NCI-H2029 (cell line): ENCODE data around the gene ADRA2C.

Source experiments
- DNase-seq: peaks from one replicate; lab custom pipeline; 2025; lab: John Stamatoyannopoulos, UW

ADRA2C gene

DNA sequence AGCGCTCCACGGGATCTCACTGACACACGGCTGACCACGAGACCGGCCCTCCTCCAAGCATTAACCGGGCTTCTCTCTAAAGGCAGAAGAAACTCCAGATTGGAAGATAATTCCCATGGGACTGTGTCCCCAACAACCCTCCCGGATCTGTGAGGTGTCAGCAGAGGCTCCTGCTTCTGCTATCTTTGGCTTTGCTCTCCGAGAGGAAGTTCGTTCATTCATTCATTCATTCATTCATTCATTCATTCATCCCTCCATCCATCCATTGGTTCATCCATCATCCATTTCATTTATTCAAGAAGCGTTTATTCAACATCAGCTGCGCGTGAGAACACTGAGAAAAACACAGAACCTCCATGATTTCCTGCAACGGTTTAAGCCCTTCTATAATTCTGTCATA is 11.5 kb downstream of the ADRA2C start:
- DNase-seq, result no peak

DNA sequence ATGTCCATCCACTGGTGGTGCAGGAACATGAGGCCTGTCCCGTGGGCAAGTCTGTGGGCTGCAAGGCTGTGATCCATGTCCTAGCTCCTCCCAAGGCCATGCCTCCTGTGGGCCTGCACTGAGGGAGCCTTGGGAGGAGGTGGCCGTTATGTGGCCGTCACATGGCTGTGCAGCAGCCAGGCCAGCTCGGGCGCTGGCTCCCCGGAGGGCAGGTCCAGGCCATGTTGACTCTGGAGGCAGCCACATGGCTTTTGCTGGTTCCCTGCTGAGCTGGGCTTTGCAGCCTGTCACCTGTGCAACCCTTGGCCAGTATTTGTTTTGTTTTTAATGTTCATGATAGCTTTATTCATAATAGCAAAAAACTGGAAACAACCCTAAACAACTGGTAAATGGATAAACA is 13.3 kb downstream of the ADRA2C start:
- DNase-seq, result no peak

DNA sequence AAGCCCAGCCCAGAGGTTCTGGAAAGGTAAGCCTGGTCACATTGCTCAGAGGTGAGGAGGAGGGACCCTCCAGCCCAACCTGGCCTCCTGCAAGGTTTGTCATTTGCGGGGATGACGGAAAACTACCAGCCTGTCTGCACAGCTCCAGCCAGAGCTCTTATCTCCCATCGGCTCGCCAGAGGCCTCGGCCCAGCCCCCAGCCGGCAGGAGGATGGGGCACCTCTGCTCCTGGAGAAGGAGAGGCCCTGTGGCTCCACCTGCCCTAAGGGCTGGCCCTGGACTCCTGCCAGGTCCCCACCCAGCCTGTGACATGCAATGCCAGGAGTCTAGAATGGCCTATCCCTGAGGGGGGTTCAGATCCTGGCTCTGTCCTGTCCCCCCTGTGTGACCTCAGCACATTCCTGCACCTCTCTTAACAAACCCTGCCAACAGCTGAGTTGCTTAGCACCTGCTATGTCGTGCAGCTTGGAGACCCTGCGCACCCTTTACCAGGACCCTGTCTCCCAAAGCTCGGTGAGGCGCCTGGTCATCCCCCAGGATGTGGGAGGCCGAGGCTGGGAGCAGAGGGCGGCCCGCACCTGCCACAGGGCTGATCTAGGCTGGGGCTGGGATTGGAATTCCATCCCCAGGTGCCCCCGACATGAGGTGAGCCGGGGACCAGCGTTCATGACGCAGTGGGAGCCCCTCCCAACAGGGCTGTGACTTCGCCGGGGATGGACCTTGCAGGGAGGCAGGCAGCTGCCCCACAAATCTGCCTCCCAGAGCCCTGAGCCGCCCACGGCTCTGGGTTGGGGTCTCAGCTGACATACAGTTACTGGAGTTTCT is 14.4 kb downstream of the ADRA2C start:
- DNase-seq, result peak; percentile 69

DNA sequence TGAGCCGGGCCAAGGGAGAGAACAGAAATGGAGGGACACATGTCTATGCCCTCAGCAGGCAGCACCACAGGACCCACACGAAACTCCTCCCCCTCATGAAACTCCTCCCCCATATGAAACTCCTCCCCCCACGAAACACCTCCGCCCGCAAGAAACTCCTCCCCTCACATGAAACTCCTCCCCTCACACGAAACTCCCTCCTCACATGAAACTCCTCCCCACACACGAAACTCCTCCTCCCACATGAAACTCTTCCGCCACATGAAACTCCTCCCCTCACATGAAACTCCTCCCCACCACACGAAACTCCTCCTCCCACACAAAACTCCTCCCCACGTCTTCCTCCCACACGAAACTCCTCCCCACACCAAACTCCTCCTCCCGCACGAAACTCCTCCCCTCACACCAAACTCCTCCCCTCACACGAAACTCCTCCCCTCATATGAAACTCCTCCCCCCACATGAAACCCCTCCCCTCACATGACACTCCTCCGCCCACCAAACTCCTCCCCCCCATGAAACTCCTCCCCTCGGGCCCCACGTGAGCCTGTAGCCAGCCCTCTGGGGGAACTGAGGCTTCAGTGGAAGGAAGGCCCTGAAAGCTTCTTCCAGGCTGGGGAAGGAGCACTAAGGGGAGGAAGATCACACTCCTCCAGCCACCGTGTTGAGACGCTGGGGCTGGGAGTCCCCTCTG is 15.2 kb downstream of the ADRA2C start:
- no peak for DNase-seq

DNA sequence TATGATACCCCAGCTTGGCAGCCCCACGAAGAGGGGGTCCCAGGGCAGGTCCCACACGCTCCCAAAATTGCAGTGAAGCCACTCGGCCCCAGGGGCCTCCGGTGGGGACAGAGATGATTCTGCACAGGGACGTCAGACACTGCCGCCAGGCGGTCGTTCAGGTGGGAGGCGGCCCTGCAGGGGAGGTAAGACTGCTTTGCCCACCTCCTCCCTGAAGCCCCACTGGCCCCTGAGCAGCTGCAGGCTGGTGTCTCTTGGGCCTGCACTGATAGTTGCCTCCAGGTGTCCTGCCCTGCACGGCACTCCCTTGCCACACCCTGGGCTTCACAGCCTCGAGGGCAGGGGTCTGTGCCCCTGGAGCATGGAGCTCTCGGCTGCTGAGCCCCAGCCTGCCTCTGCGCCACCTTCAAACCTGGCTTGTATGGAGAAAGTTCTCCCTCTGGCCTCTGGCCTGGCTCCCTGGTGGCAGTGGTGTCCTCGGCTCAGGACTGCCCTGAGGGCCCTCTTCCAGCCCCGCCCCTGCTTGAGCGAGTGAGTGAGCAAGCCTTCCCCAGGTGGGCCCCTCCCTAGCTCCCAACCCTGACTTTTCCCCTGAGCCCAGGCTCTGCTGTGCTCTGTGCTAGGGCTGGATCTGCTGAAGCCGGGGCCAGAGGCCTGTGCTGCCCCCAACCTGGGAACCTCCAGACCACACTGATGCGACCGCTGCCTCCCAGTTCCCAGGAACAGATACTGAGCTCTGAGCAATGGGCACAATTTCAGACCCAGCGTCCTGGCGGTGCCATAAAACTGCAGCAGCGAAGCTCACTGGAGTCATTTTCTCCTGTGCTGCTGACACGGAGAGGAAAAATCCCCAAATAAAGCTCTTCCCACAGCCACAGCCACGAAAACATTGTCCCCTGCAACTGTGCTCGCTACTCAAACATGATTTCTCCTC is 16.1 kb downstream of the ADRA2C start:
- DNase-seq, result no peak

DNA sequence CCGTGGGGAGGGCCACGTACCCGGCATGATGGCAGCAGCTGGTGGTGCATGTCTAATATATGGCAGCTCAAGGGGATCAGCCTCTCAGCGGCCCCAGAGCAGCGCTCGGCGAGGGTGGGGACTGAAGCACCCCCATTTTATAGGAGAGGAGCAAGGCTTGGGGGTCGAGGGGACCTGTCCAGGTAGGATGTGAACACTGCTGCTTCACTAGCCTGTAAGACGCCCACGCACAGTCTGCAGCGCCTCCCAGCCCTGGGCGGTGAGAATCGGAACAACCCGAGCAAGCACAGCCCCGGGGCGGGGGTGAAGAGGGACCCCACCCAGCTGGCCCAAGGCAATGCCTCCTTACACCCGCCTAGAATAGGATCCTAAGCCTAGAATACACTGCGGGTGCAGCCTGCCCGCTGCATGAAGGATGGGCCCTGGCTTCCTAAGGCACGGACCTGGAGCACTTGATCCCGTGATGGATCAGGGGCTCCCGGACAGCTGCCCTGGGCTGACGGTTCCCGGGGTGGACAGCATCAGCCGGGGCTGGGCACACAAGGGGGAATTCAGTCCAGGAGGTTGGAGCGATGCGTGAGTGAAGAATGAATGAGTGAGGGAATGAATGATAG is 17.6 kb downstream of the ADRA2C start:
- no peak for DNase-seq

DNA sequence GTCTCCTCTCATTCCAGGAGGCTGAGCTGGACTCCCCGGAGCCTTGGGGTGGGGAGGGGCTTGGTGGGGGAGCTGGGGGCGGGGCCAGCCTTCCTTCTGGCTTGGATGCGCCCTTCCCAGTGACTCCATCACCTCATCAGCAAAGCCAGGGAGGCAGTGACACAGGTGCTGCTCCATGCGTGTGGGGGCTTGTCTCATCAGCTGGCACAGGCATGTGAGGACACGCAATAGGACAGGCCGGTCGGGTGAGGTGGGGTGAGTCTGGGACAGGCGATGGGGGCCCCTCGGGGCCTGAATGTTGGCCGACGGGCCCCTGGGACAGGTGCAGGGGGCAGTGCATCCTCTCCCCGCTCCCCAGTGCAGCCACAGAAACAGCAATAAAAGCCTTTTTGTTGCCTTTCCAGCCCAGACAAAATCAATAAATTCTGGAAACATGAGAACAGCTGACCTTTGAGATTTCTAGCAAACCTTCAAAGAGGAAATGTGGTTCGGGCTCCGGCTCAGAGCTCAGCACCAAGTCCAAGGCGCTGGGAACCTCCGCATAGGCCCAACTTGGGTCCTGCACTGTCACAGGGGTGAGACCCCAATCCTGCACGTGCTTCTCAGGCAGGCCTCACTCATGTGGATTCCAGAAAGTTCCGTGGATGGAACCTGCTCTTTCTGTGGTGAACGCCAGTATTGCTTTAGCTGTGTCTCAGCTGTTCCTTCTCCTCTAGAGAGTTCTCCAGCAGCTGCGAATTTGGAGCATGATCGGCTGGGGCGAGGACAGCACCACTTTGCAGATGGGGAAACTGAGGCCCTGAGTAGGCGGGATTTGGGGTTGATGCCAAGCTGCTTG is 18.5 kb downstream of the ADRA2C start:
- DNase-seq, result no peak

DNA sequence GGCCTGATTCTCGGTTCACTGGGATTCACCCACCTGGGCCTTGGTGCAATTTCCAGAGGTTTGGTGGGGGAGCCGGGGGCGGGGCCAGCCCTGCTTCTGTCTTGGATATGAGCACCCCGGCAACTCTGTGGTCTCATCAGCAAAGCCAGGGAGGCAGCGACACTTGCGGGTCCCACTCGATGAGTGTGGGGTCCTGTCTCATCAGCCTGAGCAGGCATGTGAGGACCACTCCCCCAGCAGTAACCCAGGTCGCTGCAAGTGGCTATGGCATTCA is 19.0 kb downstream of the ADRA2C start:
- DNase-seq, result no peak

DNA sequence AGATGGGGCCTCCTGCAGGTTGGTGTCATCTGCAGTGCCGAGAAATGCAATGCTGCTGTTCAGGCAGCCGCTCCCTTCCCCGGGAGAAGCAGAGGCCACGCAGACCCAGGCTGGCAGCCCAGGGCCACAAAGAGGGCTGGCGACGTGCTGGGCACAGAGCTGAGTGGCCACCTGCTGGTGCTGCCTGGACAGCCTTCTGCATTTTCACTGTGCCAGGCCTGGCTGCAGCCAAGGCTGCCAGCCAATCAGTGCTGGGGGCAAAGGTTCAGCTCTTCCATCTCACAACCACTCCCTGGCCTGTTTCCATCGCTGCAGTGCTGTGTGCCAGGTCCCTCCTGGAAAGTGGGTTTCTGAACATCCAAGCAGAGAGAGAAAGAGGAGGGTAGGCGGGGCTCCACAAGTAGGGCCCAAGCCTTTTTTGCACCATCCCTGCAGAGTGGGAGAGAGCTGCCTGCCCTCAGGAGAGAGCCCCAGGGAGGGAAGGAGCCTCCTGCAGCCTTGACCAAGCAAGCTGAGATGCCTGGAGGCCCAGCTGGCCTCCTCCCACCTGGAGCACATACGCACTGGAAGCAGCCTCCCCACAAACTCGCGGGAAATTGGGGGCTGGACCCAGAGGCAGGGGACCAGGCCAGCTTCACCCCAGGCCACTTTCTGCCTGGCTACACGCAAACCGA is 20.1 kb downstream of the ADRA2C start:
- peak; percentile 54 for DNase-seq

DNA sequence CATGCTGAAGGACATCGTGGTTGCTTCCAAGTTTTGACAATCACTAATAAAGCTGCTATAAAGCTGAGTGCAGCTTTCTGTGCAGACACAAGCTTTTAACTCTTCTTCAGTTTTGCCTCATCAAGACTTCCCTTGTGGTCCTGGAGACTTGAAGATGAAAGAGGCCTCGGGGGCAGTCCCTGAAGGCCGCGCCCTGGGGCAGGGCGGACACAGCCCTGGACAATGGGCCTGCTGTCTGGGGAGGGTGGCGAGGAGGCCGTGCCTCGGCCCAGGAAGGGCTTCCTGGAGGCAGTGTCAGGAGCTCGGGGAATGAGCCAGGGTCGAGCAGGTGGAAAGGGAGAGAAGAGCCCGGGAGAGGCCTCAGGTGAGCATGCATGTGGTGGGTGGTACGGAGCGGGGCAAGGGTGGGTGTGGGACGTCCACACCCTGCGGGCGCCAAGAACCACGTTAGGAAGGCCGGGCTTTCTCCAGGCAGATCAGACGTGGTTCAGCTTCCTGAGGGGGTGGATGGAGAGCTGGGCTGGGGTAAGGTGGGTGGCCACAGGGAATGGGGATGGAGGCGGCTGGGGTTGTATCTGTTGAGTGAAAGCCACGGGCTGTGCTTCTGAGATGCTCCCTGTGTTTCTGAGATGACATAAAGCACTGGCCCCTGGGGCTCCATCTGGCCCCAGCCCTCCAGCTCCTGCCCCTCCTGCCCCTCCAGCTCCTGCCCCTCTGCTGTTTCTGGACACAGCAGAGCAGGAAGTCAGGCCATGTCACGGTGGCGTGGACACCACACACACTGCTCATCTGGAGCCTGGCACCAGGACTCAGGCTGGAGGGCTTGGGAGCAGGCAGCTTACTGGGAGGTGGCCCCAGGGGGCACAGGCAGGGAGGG is 21.5 kb downstream of the ADRA2C start:
- no peak for DNase-seq

DNA sequence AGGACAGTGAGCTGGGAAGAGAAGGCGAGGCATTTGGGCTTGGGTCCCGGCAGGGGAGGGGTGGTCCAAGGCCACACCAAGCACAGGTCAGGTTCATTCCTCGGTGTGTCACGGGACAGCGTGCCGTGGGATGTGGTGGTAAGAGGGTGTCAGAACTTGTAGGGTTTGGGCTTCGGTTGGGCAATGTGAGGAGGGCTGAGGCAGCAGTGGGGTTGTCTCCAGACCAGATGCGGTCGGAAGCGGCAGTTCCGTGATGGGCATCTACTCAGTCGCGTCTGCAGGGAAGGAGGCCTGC is 22.1 kb downstream of the ADRA2C start:
- DNase-seq, result no peak

DNA sequence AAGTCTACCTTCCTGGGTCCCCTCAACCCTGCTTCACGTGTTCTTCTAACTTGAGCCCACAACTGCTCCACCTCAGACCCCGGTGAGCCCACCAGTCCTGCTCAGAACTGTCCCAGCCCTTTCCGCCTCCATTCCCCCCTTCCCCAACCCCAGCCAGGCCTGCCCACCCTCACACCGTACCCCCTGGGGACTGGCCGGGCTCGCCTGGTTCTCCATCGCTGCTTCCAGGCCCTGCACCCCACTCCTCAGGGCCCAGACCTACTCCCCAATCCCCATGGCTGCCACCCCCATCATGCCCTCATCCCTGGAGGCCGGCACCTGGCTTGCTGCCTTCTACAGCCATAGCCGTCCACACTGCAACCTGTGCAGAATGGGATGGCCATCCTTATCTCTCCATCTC is 23.4 kb downstream of the ADRA2C start:
- DNase-seq, result no peak

DNA sequence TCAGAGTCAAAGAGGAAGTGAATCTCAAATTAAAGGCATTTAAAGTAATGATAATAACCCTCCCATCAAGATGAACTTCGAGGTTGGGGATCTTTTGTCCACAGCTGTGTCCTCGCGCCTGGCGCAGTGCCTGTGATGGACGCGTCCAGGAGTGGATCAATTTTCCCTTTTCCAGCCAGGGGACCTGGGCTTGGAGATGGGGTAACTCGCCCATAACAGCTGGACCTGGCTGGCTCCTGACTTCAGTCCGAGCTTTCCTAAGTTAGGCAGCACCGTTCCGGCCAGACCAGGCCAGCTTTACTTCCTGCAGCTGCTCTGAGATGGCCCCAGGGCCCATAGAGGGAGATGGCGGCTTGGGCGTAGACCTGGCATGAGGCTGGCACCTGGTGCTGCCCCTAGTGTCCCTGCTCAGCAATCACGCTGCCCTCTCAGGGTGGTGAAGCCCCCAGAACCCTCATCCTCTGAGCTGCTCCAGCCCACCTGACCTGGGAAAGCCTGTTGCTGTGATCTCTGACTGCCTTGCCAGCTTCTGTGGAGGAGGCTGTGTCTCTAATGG is 23.9 kb downstream of the ADRA2C start:
- no peak for DNase-seq

DNA sequence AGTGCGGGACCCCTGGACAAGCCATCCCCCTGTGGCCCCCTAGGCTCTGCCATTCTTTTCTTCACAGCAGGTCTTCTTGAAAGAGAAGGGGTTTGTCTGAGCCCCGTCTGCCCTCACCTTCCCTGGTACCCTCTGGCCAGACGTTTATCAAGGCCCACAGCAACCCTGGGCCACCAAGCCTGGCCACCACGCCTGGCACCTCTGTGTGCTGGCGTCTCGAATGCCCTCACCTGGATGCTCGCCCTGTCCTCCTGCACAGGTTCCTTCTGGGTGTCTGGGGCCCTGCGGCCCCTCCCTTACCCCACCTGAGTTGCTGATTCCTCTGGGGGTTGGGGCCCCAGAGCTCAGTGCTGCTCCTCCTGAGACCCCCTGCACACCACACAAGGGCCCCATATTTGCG is 25.1 kb downstream of the ADRA2C start:
- no peak for DNase-seq

DNA sequence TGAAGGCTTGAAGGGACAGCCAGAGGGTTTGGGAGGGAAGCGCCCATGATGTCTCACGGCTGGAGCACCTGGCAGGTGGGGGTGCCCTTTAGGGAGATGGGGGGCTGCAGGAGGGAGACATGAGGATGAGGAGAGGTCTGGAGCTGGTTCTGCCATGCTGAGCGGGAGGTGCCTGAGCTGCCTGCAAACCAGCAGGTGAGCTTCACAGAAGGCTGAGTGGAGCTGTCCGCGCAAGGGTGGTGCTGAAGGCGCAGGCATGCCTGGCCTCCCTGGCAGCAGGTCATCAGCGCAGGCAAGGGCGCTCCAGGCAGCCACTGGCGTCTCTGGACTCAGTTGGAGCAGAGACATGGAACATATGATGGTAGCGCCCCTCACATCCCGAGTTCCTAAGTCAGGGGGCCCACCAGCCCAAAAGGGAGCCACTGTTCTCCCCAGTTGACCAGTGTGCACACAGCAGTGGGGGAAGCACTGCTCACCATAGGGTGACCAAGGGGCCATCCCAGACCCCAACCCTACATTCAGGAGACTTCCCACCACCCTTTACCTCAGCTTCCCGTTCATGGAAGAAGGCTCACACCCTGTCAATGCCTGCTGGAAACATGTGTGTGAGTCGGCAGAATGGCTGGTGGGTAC is 25.8 kb downstream of the ADRA2C start:
- DNase-seq, result no peak

DNA sequence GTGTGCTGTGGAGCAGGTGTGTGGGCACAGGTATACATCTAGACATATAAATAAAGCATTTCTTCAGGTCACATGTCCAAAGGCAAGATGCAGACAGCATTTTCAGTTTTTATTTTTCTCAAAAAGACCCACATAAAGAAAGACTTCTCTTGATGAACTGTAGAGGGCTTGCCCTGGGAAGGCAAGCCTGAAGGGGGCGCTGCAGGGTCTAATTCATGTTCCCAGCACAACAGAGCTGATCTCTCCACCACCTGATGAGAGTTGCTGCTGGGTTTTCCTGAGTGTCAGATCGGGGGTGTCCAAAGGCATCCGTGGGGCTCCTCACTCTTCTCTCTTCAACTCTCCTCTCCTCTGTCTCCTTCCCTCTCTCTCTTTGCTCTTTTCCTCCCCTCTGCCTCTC is 26.6 kb downstream of the ADRA2C start:
- DNase-seq, result no peak

DNA sequence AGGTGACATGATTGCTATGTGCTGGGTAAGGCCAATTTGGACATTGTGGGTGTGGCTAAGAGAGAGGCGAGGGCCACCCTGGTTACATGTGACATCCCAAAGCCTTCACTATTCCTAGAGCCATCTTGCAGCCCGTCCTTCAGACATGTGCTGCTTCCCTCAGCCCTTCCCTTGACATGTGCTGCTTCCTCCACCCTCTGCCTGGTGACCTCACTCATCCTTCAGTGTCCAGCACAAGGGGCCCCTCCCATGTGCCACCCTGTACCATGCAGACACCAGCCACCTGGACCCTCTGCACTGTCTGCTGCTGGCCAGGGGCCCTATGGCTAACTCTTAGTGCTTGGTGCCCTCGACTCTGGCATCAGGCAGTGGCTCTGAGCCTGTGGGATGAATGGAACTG is 27.4 kb downstream of the ADRA2C start:
- DNase-seq, result no peak

DNA sequence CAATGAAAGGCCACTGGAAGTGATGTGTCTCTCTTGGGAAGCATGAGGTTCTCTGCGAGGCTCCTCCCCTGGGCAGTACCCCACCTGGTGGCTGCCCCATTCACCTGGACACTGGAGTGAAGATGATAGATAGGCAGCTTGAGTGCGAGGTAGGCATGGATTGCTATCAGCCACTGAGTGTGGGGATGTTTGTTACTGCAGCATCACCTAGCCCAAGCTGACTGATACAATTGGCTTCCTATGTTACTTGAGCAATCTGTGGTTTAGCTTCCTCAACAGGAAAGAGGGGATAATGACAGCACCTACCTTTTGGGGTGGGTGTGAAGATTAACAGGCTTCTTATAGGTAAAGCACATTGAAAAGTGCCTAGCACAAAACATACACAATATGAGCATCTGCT is 30.8 kb downstream of the ADRA2C start:
- no peak for DNase-seq
